Ishikawa (cell line): ENCODE data around the gene SEMA3E.

Experiments used
- CEBPB ChIP-seq: IDR thresholded peaks from 2 replicates; pipeline ENCODE4 v1.6.1; 2012
- CREB1 ChIP-seq: IDR thresholded peaks from 2 replicates; pipeline ENCODE4 v1.6.1; 2012; ENCODE audit warnings: low read depth
- EGR1 ChIP-seq: IDR thresholded peaks from 2 replicates; pipeline ENCODE4 v1.6.1; 2012
- EP300 ChIP-seq: IDR thresholded peaks from 2 replicates; pipeline ENCODE4 v1.6.1; 2012; ENCODE audit warnings: borderline replicate concordance
- FOXM1 ChIP-seq: IDR thresholded peaks from 2 replicates; pipeline ENCODE4 v1.6.1; 2012; ENCODE audit warnings: low read depth, borderline replicate concordance
- NFIC ChIP-seq: IDR thresholded peaks from 2 replicates; pipeline ENCODE4 v1.6.1; 2012
- RAD21 ChIP-seq: IDR thresholded peaks from 2 replicates; pipeline ENCODE4 v1.6.1; 2012; ENCODE audit warnings: low read depth
- TAF1 ChIP-seq: IDR thresholded peaks from 2 replicates; pipeline ENCODE4 v1.6.1; 2012; ENCODE audit warnings: low read depth, mild to moderate bottlenecking
- TCF12 ChIP-seq: IDR thresholded peaks from 2 replicates; pipeline ENCODE4 v1.6.1; 2012; ENCODE audit warnings: low read depth
- TEAD4 ChIP-seq: IDR thresholded peaks from 2 replicates; pipeline ENCODE4 v1.6.1; 2012
- YY1 ChIP-seq: IDR thresholded peaks from 2 replicates; pipeline ENCODE4 v1.6.1; 2012; ENCODE audit warnings: low read depth
- TF ChIP-seq, protein P1 (sequence below): IDR thresholded peaks from 2 replicates; pipeline ENCODE4 v1.6.1; 2012
- TF ChIP-seq, protein P2 (sequence below): IDR thresholded peaks from 2 replicates; pipeline ENCODE4 v1.6.1; 2012
- TF ChIP-seq, protein P3 (sequence below): IDR thresholded peaks from 2 replicates; pipeline ENCODE4 v1.6.1; 2012; ENCODE audit warnings: low read depth, mild to moderate bottlenecking

DNA sequence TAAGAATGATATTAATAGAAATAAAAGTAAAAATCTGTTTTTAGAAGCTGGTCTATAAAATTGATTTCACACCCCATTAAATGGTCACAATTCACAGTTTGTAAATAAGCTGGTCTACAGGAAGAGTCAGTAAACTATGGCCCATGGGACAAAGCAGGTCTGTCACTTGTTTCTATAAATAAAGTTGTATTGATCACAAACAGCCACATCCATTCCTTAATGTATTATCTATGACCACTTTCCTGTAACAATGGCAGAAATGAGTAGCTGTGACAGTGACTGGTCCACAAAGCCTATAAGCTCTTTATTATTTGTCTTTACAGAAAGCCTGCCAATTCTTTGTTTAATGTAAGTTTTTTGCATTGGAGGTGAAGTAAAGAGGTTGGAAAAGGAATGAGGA, 114.5 kb downstream of the SEMA3E start:
- TF ChIP-seq TAF1: no peak
- TF ChIP-seq CREB1: no peak
- TF ChIP-seq NFIC: no peak
- TF ChIP-seq, protein P1, sequence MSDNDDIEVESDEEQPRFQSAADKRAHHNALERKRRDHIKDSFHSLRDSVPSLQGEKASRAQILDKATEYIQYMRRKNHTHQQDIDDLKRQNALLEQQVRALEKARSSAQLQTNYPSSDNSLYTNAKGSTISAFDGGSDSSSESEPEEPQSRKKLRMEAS: no peak
- no peak for TF ChIP-seq EP300
- TF ChIP-seq, protein P2, sequence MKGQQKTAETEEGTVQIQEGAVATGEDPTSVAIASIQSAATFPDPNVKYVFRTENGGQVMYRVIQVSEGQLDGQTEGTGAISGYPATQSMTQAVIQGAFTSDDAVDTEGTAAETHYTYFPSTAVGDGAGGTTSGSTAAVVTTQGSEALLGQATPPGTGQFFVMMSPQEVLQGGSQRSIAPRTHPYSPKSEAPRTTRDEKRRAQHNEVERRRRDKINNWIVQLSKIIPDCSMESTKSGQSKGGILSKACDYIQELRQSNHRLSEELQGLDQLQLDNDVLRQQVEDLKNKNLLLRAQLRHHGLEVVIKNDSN: no peak
- TF ChIP-seq EGR1: no peak
- no peak for TF ChIP-seq YY1
- TF ChIP-seq RAD21: no peak
- TF ChIP-seq FOXM1: no peak
- TF ChIP-seq, protein P3, sequence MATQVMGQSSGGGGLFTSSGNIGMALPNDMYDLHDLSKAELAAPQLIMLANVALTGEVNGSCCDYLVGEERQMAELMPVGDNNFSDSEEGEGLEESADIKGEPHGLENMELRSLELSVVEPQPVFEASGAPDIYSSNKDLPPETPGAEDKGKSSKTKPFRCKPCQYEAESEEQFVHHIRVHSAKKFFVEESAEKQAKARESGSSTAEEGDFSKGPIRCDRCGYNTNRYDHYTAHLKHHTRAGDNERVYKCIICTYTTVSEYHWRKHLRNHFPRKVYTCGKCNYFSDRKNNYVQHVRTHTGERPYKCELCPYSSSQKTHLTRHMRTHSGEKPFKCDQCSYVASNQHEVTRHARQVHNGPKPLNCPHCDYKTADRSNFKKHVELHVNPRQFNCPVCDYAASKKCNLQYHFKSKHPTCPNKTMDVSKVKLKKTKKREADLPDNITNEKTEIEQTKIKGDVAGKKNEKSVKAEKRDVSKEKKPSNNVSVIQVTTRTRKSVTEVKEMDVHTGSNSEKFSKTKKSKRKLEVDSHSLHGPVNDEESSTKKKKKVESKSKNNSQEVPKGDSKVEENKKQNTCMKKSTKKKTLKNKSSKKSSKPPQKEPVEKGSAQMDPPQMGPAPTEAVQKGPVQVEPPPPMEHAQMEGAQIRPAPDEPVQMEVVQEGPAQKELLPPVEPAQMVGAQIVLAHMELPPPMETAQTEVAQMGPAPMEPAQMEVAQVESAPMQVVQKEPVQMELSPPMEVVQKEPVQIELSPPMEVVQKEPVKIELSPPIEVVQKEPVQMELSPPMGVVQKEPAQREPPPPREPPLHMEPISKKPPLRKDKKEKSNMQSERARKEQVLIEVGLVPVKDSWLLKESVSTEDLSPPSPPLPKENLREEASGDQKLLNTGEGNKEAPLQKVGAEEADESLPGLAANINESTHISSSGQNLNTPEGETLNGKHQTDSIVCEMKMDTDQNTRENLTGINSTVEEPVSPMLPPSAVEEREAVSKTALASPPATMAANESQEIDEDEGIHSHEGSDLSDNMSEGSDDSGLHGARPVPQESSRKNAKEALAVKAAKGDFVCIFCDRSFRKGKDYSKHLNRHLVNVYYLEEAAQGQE: no peak
- TF ChIP-seq CEBPB: no peak
- no peak for TF ChIP-seq TCF12
- no peak for TF ChIP-seq TEAD4
